ENCODE measurements around the gene CYP2W1.

DNA sequence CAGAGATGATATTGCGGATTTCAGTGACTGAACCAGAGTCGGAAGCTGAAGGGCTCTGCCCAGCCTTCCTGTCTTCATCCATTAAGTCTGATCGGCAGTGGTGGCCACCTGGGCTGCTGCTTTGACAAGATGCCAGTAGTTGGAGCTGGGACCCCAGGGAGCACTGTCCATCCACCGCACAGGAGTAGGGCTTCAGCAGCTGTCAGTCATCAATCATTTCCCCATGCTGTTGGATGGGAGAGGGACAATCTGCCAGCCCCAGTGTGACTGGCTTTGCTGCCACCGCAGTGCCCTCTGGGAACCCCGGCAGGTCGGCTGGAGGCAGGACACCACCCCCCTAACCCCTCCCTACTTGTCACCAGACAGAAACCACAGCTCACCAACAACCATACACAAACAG lies 38.4 kb downstream of the CYP2W1 start:
- TF ChIP-seq EZH2phosphoT487 (IDR thresholded peaks at IDR 0.05; ENCODE audit: insufficient read depth, low read depth) (no peak), EZH2 (IDR thresholded peaks at IDR 0.05; ENCODE audit: insufficient read depth, poor library complexity, severe bottlenecking) (no peak)

Data from GM23248 (cell line).